Activated T-cell treated with anti-CD3 and anti-CD28 coated beads, Interleukin-2, amount 50 U/mL, for 72 hours (primary cell): Measurements from ENCODE around the gene EPOP. TPM values are rescaled to one million over a fixed set of nuclear protein-coding genes. Genes with fewer than 3 reads are reported as not detected.
"Not testable (repeated sequence)": the region's sequence is repeated elsewhere in the genome, so short reads cannot be mapped to it uniquely, and the experiment has no call there.

ENCODE experiments used
- ATAC-seq, 2 donors: fragments of 150-1000 bp; cut with Tn5 transposase; replicated peaks in 1 of 2; 2 replicates each; pipeline ENCODE4 v1.10.0; 2021; ENCODE audit warnings: moderate library complexity in 2 of 2, mild to moderate bottlenecking in 1 of 2
- DNase-seq, 2 donors: peaks; one replicate each; pipeline ENCODE4 v3.0.0; 2021 to 2022; ENCODE audit warnings: mixed read lengths in 1 of 2
- H3K27ac Mint-ChIP-seq: one replicate; pipeline ENCODE4 v1.8.0; 2022; ENCODE audit warnings: mild to moderate bottlenecking, moderate library complexity, mixed read lengths
- H3K27me3 Mint-ChIP-seq: one replicate; pipeline ENCODE4 v1.8.0; 2022; ENCODE audit warnings: low read depth, mixed read lengths
- H3K36me3 Mint-ChIP-seq, 2 donors: one replicate each; pipeline ENCODE4 v1.8.0; 2022; ENCODE audit warnings: mixed read lengths in 2 of 2, mild to moderate bottlenecking in 1 of 2; ENCODE audit not compliant: insufficient read depth in 2 of 2
- H3K4me1 Mint-ChIP-seq: one replicate; pipeline ENCODE4 v1.8.0; 2022; ENCODE audit warnings: low read depth, mixed read lengths
- H3K4me3 Mint-ChIP-seq, 2 donors: one replicate each; pipeline ENCODE4 v1.8.0; 2022; ENCODE audit warnings: mild to moderate bottlenecking in 2 of 2, mixed read lengths in 2 of 2, moderate library complexity in 2 of 2
- H3K9me3 Mint-ChIP-seq, 2 donors: one replicate each; pipeline ENCODE4 v1.8.0; 2022; ENCODE audit warnings: mixed read lengths in 2 of 2
- total RNA-seq, 2 donors: library from RNA; stranded (reverse); gene quantifications; one replicate each; pipeline ENCODE4 v1.2.3, GENCODE V29; 2022

EPOP gene
- total RNA-seq, 2 donors from 2014 or later, result 30.3 to 37.4 TPM

DNA sequence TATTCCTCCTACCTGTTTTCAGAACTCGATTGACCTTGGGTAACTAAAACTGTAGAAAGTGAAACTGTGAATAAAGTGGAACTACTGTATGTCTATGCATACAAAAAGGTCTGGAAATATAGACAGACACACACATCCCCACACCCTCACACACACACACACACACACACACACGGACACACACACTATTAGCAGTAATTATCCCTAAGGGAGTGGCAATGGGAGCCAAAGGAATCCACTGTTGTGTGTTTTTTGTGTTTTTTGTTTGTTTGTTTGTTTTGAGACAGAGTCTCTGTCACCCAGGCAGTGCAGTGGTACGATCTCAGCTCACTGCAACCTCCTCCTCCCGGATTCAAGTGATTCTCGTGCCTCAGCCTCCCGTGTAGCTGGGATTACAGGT lies 42.4 kb downstream of the EPOP start:
- no peak overlapping the region for H3K4me3 Mint-ChIP-seq
- no peaks in the 10 kb centered on the region for H3K9me3 Mint-ChIP-seq
- no peak overlapping the region for H3K27ac Mint-ChIP-seq
- no peaks in the 10 kb centered on the region for H3K36me3 Mint-ChIP-seq
- ATAC-seq (no peak), DNase-seq (no peak)
- H3K27me3 Mint-ChIP-seq, result no peaks in the 10 kb centered on the region
- H3K4me1 Mint-ChIP-seq, result no peaks in the 10 kb centered on the region

- DNase-seq (no peak), ATAC-seq (no peak)
- Mint-ChIP-seq H3K27ac (no peak overlapping the region), H3K27me3 (peaks cover 6% of the 10 kb centered on the region), H3K9me3 (no peaks in the 10 kb centered on the region), H3K4me3 (no peak overlapping the region), H3K4me1 (no peaks in the 10 kb centered on the region), H3K36me3 (no peaks in the 10 kb centered on the region)
Measured at GRCh38 chr17:38628441-38628840, 46.3 kb downstream of the EPOP start.

GRCh38 chr17:38627957-38628356 lies 46.8 kb downstream of the EPOP start:
- no peaks in the 10 kb centered on the region for H3K36me3 Mint-ChIP-seq
- no peaks in the 10 kb centered on the region for H3K4me1 Mint-ChIP-seq
- no peak for ATAC-seq
- peaks cover 11% of the 10 kb centered on the region for H3K27me3 Mint-ChIP-seq
- H3K4me3 Mint-ChIP-seq, result no peak overlapping the region
- no peak overlapping the region for H3K27ac Mint-ChIP-seq
- H3K9me3 Mint-ChIP-seq, result no peaks in the 10 kb centered on the region
- DNase-seq, result no peak

GRCh38 chr17:38626606-38627226 lies 48.0 kb downstream of the EPOP start:
- not testable (repeated sequence) for H3K36me3 Mint-ChIP-seq, H3K4me3 Mint-ChIP-seq, DNase-seq, H3K9me3 Mint-ChIP-seq, H3K27ac Mint-ChIP-seq, H3K4me1 Mint-ChIP-seq, ATAC-seq
- peaks cover 24% of the 10 kb centered on the region for H3K27me3 Mint-ChIP-seq

- Mint-ChIP-seq H3K27ac (no peak overlapping the region), H3K27me3 (peaks cover 36% of the 10 kb centered on the region), H3K36me3 (no peaks in the 10 kb centered on the region), H3K4me1 (no peaks in the 10 kb centered on the region), H3K4me3 (no peak overlapping the region), H3K9me3 (no peaks in the 10 kb centered on the region)
- DNase-seq (no peak), ATAC-seq (no peak)
Measured at GRCh38 chr17:38625482-38625881, 49.3 kb downstream of the EPOP start.

DNA sequence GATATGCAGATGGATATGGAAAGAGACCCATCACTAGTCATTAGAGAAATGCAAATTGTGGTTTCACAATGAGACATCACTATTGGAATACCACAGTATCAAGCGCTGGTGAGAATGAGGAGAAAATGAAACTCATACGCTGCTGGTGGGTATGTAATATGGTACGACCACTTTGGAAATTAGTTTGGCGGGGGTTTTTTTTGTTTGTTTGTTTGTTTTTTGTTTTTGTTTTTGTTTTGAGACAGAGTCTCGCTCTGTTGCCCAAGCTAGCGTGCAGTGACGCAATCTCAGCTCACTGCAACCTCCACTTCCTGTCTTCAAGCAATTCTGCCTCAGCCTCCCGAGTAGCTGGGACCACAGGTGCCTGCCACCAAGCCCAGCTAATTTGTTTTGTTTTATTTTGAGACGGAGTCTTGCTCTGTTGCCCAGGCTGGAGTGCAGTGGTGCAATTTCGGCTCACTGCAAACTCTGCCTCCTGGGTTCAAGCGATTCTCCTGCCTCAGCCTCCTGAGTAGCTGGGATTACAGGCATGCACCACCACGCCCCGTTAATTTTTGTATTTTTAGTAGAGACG lies 49.9 kb downstream of the EPOP start:
- H3K9me3 Mint-ChIP-seq, H3K27ac Mint-ChIP-seq, H3K36me3 Mint-ChIP-seq, H3K4me1 Mint-ChIP-seq, DNase-seq: not testable (repeated sequence)
- ATAC-seq, result peak; percentile 43 to 51
- Mint-ChIP-seq H3K27me3 (peaks cover 38% of the 10 kb centered on the region), H3K4me3 (peak overlapping the region; percentile 38 to 73)

Other genes starting within 250 kb of the EPOP start
- gene ARHGAP23, start 246.5 kb downstream of the EPOP start, total RNA-seq, result 1 to 10 TPM; 2.6 to 2.7 TPM
- 1 to 10 TPM in 1 of 2 donors, under 1 TPM in 1; 0.72 to 1.8 TPM for gene SRCIN1, start 69.0 kb downstream of the EPOP start, total RNA-seq
- 100 to 1,000 TPM; 251 to 263 TPM for gene MLLT6, start 30.3 kb upstream of the EPOP start, total RNA-seq
- gene CISD3, start 55.4 kb upstream of the EPOP start, total RNA-seq, result 10 to 100 TPM; 25.5 to 27.8 TPM
- gene PCGF2, start 73.4 kb upstream of the EPOP start, total RNA-seq, result 1 to 10 TPM; 2.7 to 7.7 TPM
- 100 to 1,000 TPM; 182 to 190 TPM for gene PSMB3, start 77.8 kb upstream of the EPOP start, total RNA-seq
- gene PIP4K2B, start 124.6 kb upstream of the EPOP start, total RNA-seq, result 10 to 100 TPM; 32.7 to 34.3 TPM
- gene CWC25, start 150.4 kb upstream of the EPOP start, total RNA-seq, result 10 to 100 TPM; 29.7 to 33.5 TPM
- 1,000 to 10,000 TPM; 1,230 to 1,505 TPM for gene RPL23, start 178.8 kb upstream of the EPOP start, total RNA-seq
- 100 to 1,000 TPM; 160 to 172 TPM for gene LASP1, start 195.1 kb upstream of the EPOP start, total RNA-seq